Thyroid gland (tissue), 4 donors: ENCODE data around the gene TOM1L1. TPM values are rescaled to one million over a fixed set of nuclear protein-coding genes. Genes with fewer than 3 reads are reported as not detected.

ENCODE experiments used
- DNase-seq, 2 donors: peaks; one replicate each; pipeline ENCODE4 v3.0.0-alpha.2; 2019
- H3K27ac ChIP-seq, 3 donors: fragments of 200-600 bp; sonication (generic); 1 replicate in 2 of 3; 2 replicates in 1 of 3; pipeline ENCODE4 v1.5.1; 2016 to 2019; ENCODE audit warnings: mild to moderate bottlenecking in 1 of 3, moderate library complexity in 1 of 3
- H3K27me3 ChIP-seq: fragments of 200-600 bp; sonication (generic); one replicate; pipeline ENCODE4 v1.5.1; 2019
- H3K36me3 ChIP-seq, 2 donors: fragments of 200-600 bp; sonication (generic); one replicate each; pipeline ENCODE4 v1.5.1; 2016 to 2019
- H3K4me1 ChIP-seq, 2 donors: fragments of 200-600 bp; sonication (generic); one replicate each; pipeline ENCODE4 v1.5.1; 2017 to 2019
- H3K4me3 ChIP-seq, 3 donors: fragments of 200-600 bp; sonication (generic); replicated peaks in 1 of 3; 1 replicate in 2 of 3; 2 replicates in 1 of 3; pipeline ENCODE4 v1.5.1; 2016; ENCODE audit warnings: mild to moderate bottlenecking in 1 of 3
- H3K9me3 ChIP-seq: fragments of 200-600 bp; sonication (generic); one replicate; pipeline ENCODE4 v1.5.1; 2017
- POLR2A ChIP-seq, 2 donors: fragments of 450-650 bp; IDR thresholded peaks; one replicate each; pipeline ENCODE4 v1.6.1; 2017; ENCODE audit warnings: antibody characterized with exemption in 2 of 2, mild to moderate bottlenecking in 2 of 2, moderate library complexity in 1 of 2
- WGBS, 2 donors: methylation state at CpG; one replicate each; pipeline ENCODE4 v1.1.5; 2017; 5-methylcytosine and 5-hydroxymethylcytosine counted together
- intact Hi-C: fragments of 100-400 bp; cut with DNase I; formaldehyde crosslinking; loops from one replicate; pipeline ENCODE4 v1.15.1; 2023
- total RNA-seq, 4 donors: library from RNA; depleted of rRNA; stranded (reverse); fragments of >200 nt; gene quantifications; one replicate each; pipeline ENCODE4 v1.2.3, GENCODE V29; 2016
- TF ChIP-seq, protein P1 (sequence below), 6 experiments: fragments of 200-600 bp in 3 of 6; fragments of 450-650 bp in 3 of 6; sonication (generic) in 3 of 6; IDR thresholded peaks; one replicate each; pipeline ENCODE4 v1.5.1; 2016 to 2019; ENCODE audit warnings: antibody characterized with exemption in 6 of 6, mild to moderate bottlenecking in 2 of 6, inconsistent platforms in 1 of 6, moderate library complexity in 1 of 6

Gene TOM1L1
- total RNA-seq, 4 donors from 2014 or later: 89.6 to 116 (median 109) TPM

DNA sequence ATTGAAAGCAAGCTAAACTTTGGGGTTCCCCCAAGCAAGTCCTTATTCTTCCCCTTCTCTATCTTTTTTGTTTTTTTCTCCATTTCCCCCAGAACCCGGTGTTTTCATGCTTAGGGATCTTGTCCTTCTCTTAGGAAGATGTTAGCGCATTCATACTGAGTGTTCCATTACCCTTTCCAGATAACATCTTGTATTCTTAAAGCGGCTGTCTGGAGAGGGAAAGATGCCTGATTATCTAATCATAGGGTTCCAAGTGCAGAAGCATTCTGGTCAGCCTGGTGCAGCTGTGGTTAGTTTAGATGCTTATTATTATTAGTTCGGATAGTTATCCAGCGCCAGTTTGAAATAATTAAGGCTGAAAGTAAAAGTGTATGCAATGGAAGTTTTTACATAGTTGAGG, 2.0 kb downstream of the TOM1L1 start:
- no peaks in the 10 kb centered on the region for H3K36me3 ChIP-seq
- no peaks in the 10 kb centered on the region for H3K27me3 ChIP-seq
- intact Hi-C loops: no loop called here
- H3K9me3 ChIP-seq: no peaks in the 10 kb centered on the region
- no peak overlapping the region for H3K27ac ChIP-seq
- no peak for DNase-seq
- H3K4me1 ChIP-seq: peaks cover 27 to 28% of the 10 kb centered on the region in 2 donors
- TF ChIP-seq, protein P1, sequence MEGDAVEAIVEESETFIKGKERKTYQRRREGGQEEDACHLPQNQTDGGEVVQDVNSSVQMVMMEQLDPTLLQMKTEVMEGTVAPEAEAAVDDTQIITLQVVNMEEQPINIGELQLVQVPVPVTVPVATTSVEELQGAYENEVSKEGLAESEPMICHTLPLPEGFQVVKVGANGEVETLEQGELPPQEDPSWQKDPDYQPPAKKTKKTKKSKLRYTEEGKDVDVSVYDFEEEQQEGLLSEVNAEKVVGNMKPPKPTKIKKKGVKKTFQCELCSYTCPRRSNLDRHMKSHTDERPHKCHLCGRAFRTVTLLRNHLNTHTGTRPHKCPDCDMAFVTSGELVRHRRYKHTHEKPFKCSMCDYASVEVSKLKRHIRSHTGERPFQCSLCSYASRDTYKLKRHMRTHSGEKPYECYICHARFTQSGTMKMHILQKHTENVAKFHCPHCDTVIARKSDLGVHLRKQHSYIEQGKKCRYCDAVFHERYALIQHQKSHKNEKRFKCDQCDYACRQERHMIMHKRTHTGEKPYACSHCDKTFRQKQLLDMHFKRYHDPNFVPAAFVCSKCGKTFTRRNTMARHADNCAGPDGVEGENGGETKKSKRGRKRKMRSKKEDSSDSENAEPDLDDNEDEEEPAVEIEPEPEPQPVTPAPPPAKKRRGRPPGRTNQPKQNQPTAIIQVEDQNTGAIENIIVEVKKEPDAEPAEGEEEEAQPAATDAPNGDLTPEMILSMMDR (IDR thresholded peaks at IDR 0.05): no peak
- TF ChIP-seq POLR2A (IDR thresholded peaks at IDR 0.05): no peak
- 81 to 86% methylated on average over 5 of the region's 5 CpGs for WGBS, 2 donors
- H3K4me3 ChIP-seq: no peak overlapping the region

DNA sequence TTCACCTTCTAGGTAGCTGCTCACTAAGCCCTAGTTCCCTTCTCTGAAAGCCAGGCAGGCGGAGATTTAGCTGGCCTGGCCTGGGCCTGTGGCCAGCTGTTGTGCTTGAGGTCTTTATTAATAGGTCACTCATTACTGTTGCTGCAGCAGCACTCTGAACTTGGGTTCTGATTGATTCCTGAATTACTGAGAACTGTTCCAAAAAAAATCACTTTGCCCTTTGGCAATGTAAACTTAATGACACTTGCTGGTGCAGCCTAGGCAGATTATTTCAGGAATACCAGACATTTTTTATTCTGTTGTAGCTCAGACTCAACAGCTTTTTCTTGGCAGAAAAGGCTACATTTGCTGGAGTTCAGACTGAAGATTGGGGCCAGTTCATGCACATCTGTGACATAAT, 2.7 kb downstream of the TOM1L1 start:
- WGBS, 2 donors: 13 to 36% methylated on average over 1 of the region's 1 CpG
- H3K27me3 ChIP-seq: no peaks in the 10 kb centered on the region
- DNase-seq: peak; percentile 90 to 91
- TF ChIP-seq, protein P1 (IDR thresholded peaks at IDR 0.05): no peak
- no peak for TF ChIP-seq POLR2A (IDR thresholded peaks at IDR 0.05)
- intact Hi-C loops: no loop called here
- no peaks in the 10 kb centered on the region for H3K9me3 ChIP-seq
- no peaks in the 10 kb centered on the region for H3K36me3 ChIP-seq
- no peak overlapping the region for H3K4me3 ChIP-seq
- H3K4me1 ChIP-seq: peaks cover 27 to 28% of the 10 kb centered on the region in 2 donors
- peak overlapping the region in 2 of 3 donors; percentile 64 to 73 for H3K27ac ChIP-seq

DNA sequence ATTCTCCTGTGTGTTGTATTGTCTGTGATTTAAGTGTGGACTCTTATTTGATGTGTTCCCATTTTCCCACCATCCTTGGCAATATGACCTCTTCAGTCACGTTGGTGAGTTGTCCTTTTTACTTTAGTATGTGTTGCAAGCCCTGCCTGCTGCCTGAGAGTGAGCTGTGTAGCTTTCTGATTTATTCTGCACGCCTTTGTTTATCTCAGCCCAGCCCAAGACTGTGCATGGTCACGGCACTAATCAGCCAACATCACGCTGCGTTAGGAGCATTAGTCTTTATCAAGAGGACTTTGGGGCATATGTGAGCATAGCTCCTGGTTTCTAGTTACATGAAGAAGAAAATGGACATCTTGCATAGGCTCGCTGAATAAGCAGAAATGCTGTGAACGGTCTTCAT, 6.0 kb downstream of the TOM1L1 start:
- H3K27me3 ChIP-seq: no peaks in the 10 kb centered on the region
- peaks cover 25 to 28% of the 10 kb centered on the region in 2 donors for H3K4me1 ChIP-seq
- H3K9me3 ChIP-seq: no peaks in the 10 kb centered on the region
- H3K4me3 ChIP-seq: no peak overlapping the region
- H3K36me3 ChIP-seq: no peaks in the 10 kb centered on the region
- 63 to 71% methylated on average over 7 of the region's 7 CpGs for WGBS, 2 donors
- H3K27ac ChIP-seq: peak overlapping the region in 2 of 3 donors; percentile 46 to 51
- DNase-seq: peak; percentile 20 to 33
- TF ChIP-seq, protein P1 (IDR thresholded peaks at IDR 0.05): no peak
- TF ChIP-seq POLR2A (IDR thresholded peaks at IDR 0.05): no peak
- intact Hi-C loops: no loop called here

DNA sequence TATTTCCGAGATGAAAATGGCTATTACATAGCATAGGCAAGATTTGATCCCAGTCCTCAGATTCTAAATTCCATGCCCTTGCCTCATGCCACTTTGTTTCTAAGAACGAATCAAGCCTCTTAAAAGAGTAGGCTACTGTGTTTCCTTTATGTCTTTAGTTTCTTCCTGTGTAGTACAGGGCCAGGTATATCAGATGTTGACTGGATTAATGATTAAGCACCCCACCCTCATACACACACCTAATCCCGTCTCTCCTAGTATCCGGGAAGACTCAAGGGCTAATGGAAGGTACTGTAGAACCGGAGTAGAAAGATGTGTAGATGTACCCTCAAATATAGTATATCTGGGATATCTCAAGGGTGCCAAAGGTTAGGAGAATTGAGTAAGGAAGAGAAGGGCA, 6.7 kb downstream of the TOM1L1 start:
- Histone ChIP-seq H3K27me3 (no peaks in the 10 kb centered on the region), H3K36me3 (no peaks in the 10 kb centered on the region), H3K27ac (peak overlapping the region in 1 of 3 donors; percentile 46), H3K9me3 (no peaks in the 10 kb centered on the region), H3K4me3 (no peak overlapping the region), H3K4me1 (peaks cover 25 to 28% of the 10 kb centered on the region in 2 donors)
- 94 to 96% methylated on average over 5 of the region's 5 CpGs for WGBS, 2 donors
- intact Hi-C loops: no loop called here
- TF ChIP-seq, protein P1 (IDR thresholded peaks at IDR 0.05): no peak
- no peak for TF ChIP-seq POLR2A (IDR thresholded peaks at IDR 0.05)
- DNase-seq: no peak

DNA sequence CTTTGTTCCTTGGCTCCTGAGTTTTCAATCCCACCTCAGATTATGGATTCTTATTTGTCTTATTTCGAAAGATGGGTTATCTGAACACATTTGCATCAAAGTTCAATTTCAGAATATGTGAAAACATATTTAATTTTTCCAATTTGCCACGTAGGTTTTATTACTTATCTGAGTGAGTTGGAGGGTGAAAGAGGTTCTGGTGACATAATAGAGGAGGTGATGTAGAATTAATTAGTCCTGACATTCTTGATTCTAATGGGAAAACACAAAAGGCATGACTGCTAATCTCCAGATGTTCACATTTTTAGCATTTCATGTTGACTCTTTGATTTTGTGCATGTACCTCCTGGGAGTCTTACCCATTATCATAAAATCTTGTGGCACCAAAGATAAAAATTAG, 9.1 kb downstream of the TOM1L1 start:
- intact Hi-C loops: no loop called here
- Histone ChIP-seq H3K9me3 (no peaks in the 10 kb centered on the region), H3K4me3 (no peak overlapping the region), H3K27ac (no peak overlapping the region), H3K36me3 (peaks cover 10 to 12% of the 10 kb centered on the region in 2 donors), H3K4me1 (peaks cover 18 to 20% of the 10 kb centered on the region in 2 donors), H3K27me3 (no peaks in the 10 kb centered on the region)
- TF ChIP-seq POLR2A (IDR thresholded peaks at IDR 0.05): no peak
- TF ChIP-seq, protein P1 (IDR thresholded peaks at IDR 0.05): no peak
- DNase-seq: no peak
- 80 to 93% methylated on average over 2 of the region's 2 CpGs for WGBS, 2 donors
